Tibial nerve (tissue), 4 donors: ENCODE measurements around the gene SLC9A3.

Source experiments
- CTCF ChIP-seq, 5 experiments: fragments of 200-600 bp in 3 of 5; fragments of 450-650 bp in 2 of 5; sonication (generic) in 3 of 5; IDR thresholded peaks; one replicate each; pipeline ENCODE4 v1.5.1; 2016 to 2019; ENCODE audit warnings: antibody characterized with exemption in 5 of 5, mild to moderate bottlenecking in 3 of 5, moderate library complexity in 2 of 5
- EP300 ChIP-seq, 2 donors: sonication (generic); formaldehyde crosslinking; IDR thresholded peaks; one replicate each; pipeline ENCODE4 v1.6.1; 2017; ENCODE audit warnings: antibody characterized with exemption in 2 of 2, mild to moderate bottlenecking in 1 of 2
- POLR2A ChIP-seq, 2 donors: fragments of 450-650 bp; IDR thresholded peaks; one replicate each; pipeline ENCODE4 v1.6.1; 2017; ENCODE audit warnings: antibody characterized with exemption in 2 of 2, mild to moderate bottlenecking in 2 of 2, moderate library complexity in 2 of 2

DNA sequence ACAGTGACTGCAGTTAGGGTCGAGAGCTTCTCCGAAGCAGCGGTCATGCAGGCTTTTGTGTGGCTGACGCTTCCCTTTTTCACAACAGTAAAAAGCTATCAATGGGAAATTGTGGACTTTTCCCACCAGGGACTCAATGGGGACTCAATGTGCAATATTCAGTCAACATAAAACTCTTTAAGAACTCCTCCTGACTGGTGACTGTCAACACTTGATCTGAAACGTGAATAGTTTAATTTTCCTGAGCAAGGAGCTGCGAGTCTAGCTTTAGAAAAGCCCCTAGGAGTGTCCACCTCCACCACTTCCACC is 52.5 kb downstream of the SLC9A3 start:
- TF ChIP-seq CTCF (IDR thresholded peaks at IDR 0.05): no peak
- TF ChIP-seq POLR2A (IDR thresholded peaks at IDR 0.05): no peak
- no peak for TF ChIP-seq EP300 (IDR thresholded peaks at IDR 0.05)
